ENCODE measurements around the gene ANK3.

DNA sequence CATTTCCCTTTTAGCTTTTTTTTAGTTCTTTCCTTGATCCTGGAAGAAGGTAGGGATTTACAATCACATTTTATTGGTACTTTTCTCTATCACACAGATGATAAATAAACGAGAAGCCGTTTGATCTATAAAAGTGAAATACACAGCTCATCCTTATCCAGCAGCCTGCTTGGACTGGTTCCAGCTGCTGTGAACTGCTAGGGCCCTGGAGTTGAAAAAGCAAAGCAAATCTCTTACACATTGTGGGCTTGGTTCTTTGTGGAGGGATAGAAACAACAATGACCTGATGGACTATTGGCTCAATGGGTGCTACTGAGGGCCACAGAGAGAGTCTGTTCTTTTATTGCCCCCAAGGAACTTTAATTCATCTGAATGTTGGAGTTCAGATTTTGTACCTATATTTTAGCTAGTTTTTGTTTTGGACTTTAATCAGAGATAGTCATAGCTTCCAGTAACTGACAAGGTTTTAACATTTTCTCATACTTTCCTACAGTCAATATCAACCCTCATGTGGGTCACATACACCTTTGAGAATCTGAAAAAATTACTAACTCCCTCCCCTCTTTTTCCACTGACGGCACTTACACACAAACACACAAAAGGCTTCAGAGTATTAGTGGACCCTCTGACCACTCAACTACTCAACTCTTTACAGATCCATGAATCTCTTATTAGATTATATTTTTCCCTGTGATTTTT, 391.7 kb downstream of the ANK3 start:
- TF ChIP-seq, protein P1, sequence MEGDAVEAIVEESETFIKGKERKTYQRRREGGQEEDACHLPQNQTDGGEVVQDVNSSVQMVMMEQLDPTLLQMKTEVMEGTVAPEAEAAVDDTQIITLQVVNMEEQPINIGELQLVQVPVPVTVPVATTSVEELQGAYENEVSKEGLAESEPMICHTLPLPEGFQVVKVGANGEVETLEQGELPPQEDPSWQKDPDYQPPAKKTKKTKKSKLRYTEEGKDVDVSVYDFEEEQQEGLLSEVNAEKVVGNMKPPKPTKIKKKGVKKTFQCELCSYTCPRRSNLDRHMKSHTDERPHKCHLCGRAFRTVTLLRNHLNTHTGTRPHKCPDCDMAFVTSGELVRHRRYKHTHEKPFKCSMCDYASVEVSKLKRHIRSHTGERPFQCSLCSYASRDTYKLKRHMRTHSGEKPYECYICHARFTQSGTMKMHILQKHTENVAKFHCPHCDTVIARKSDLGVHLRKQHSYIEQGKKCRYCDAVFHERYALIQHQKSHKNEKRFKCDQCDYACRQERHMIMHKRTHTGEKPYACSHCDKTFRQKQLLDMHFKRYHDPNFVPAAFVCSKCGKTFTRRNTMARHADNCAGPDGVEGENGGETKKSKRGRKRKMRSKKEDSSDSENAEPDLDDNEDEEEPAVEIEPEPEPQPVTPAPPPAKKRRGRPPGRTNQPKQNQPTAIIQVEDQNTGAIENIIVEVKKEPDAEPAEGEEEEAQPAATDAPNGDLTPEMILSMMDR (IDR thresholded peaks at IDR 0.05): no peak
- TF ChIP-seq POLR2AphosphoS5 (IDR thresholded peaks at IDR 0.05; ENCODE audit: insufficient read depth in 1 of 2, low read depth in 1 of 2): no peak
- TF ChIP-seq POLR2A (IDR thresholded peaks at IDR 0.05): no peak

Measured in vagina (tissue), 2 donors.